ENCODE measurements around the gene CTDNEP1.

The CTDNEP1 gene

GRCh38 chr17:7251661-7252175 is at the start of gene CTDNEP1:
CTDNEP1 (minus strand) TSS chr17:7251734; CDS start chr17:7251296, 438 bp downstream.
- DNase-seq, result peak; percentile 99

- peak; percentile 60 for DNase-seq
Measured at GRCh38 chr17:7296189-7296861, 44.8 kb upstream of the CTDNEP1 start.

- DNase-seq, result no peak
Measured at GRCh38 chr17:7295230-7296180, 44.0 kb upstream of the CTDNEP1 start.

GRCh38 chr17:7294614-7295153 is 43.1 kb upstream of the CTDNEP1 start, which contains the start of gene YBX2:
YBX2 (minus strand) TSS chr17:7294639; CDS start chr17:7294500, 139 bp downstream.
- peak; percentile 68 for DNase-seq

- no peak for DNase-seq
Measured at GRCh38 chr17:7293816-7294613, 42.5 kb upstream of the CTDNEP1 start.

- DNase-seq, result no peak
Measured at GRCh38 chr17:7293159-7293558, 41.6 kb upstream of the CTDNEP1 start.

- no peak for DNase-seq
Measured at GRCh38 chr17:7292729-7293128, 41.2 kb upstream of the CTDNEP1 start.

- DNase-seq, result no peak
Measured at GRCh38 chr17:7292194-7292593, 40.7 kb upstream of the CTDNEP1 start.

- no peak for DNase-seq
Measured at GRCh38 chr17:7290685-7291084, 39.2 kb upstream of the CTDNEP1 start.

GRCh38 chr17:7290166-7290565 is 38.6 kb upstream of the CTDNEP1 start:
- DNase-seq, result no peak

GRCh38 chr17:7289256-7290032 is 37.9 kb upstream of the CTDNEP1 start:
- DNase-seq, result no peak

- DNase-seq, result no peak
Measured at GRCh38 chr17:7285679-7286078, 34.1 kb upstream of the CTDNEP1 start.

GRCh38 chr17:7284911-7285310 is 33.4 kb upstream of the CTDNEP1 start:
- DNase-seq, result no peak

- no peak for DNase-seq
Measured at GRCh38 chr17:7283471-7284216, 32.1 kb upstream of the CTDNEP1 start.

- no peak for DNase-seq
Measured at GRCh38 chr17:7282752-7283321, 31.3 kb upstream of the CTDNEP1 start.

- no peak for DNase-seq
Measured at GRCh38 chr17:7281953-7282751, 30.6 kb upstream of the CTDNEP1 start.

- peak; percentile 69 for DNase-seq
Measured at GRCh38 chr17:7281074-7281952, 29.8 kb upstream of the CTDNEP1 start, which contains the start of gene SLC2A4. SLC2A4 (plus strand) TSS chr17:7281718; CDS start chr17:7281935, 217 bp downstream.

- DNase-seq, result peak; percentile 84
Measured at GRCh38 chr17:7280519-7281073, 29.1 kb upstream of the CTDNEP1 start.

Data from activated gamma-delta T cell treated with Interleukin-2 at 50 U/mL for 16 hours (primary cell).